ENCODE data around the gene TMPRSS12. TPM values are rescaled to one million over a fixed set of nuclear protein-coding genes. Genes with fewer than 3 reads are reported as not detected.
"Not testable (repeated sequence)": the region's sequence is repeated elsewhere in the genome, so short reads cannot be mapped to it uniquely, and the experiment has no call there.

TMPRSS12 gene
- total and polyA plus RNA-seq, 2 donors from 2014 or later = not detected

GRCh38 chr12:50848963-50849362, 6.2 kb downstream of the TMPRSS12 start:
- no peaks in the 10 kb centered on the region for H3K9me3 ChIP-seq (ENCODE audit: control insufficient read depth in 2 of 3, insufficient read depth in 1 of 3, low read length in 3 of 3)
- TF ChIP-seq CTCF (IDR thresholded peaks at IDR 0.05; ENCODE audit: borderline replicate concordance, extremely low read depth, insufficient read depth) = no peak
- no peak overlapping the region for H3K27ac ChIP-seq (ENCODE audit: low read depth in 2 of 2, low read length in 2 of 2)
- H3K4me3 ChIP-seq (ENCODE audit: low read length in 3 of 3) = no peak overlapping the region
- no peaks in the 10 kb centered on the region for H3K27me3 ChIP-seq (ENCODE audit: control insufficient read depth, insufficient read depth, low read length)
- no peak for FAIRE-seq
- H3K36me3 ChIP-seq (ENCODE audit: control insufficient read depth in 2 of 3, insufficient read depth in 3 of 3, low read length in 3 of 3) = no peaks in the 10 kb centered on the region
- intact Hi-C loops (cut with DNase I) = no loop called here
- no peaks in the 10 kb centered on the region for H3K4me1 ChIP-seq (ENCODE audit: control insufficient read depth in 2 of 3, insufficient read depth in 2 of 3, low read depth in 1 of 3, low read length in 3 of 3)
- H3K9ac ChIP-seq (ENCODE audit: low read length in 3 of 3) = no peak overlapping the region
- DNase-seq = no peak

GRCh38 chr12:50855218-50855617, 12.5 kb downstream of the TMPRSS12 start:
- H3K27ac ChIP-seq (ENCODE audit: low read depth in 2 of 2, low read length in 2 of 2); DNase-seq; H3K4me3 ChIP-seq (ENCODE audit: low read length in 3 of 3); H3K36me3 ChIP-seq (ENCODE audit: control insufficient read depth in 2 of 3, insufficient read depth in 3 of 3, low read length in 3 of 3); H3K9ac ChIP-seq (ENCODE audit: low read length in 3 of 3); H3K9me3 ChIP-seq (ENCODE audit: control insufficient read depth in 2 of 3, insufficient read depth in 1 of 3, low read length in 3 of 3); H3K27me3 ChIP-seq (ENCODE audit: control insufficient read depth, insufficient read depth, low read length); H3K4me1 ChIP-seq (ENCODE audit: control insufficient read depth in 2 of 3, insufficient read depth in 2 of 3, low read depth in 1 of 3, low read length in 3 of 3); FAIRE-seq; intact Hi-C loops (cut with DNase I): not testable (repeated sequence)

- H3K4me3 ChIP-seq (ENCODE audit: low read length in 3 of 3); H3K36me3 ChIP-seq (ENCODE audit: control insufficient read depth in 2 of 3, insufficient read depth in 3 of 3, low read length in 3 of 3); H3K4me1 ChIP-seq (ENCODE audit: control insufficient read depth in 2 of 3, insufficient read depth in 2 of 3, low read depth in 1 of 3, low read length in 3 of 3); H3K9me3 ChIP-seq (ENCODE audit: control insufficient read depth in 2 of 3, insufficient read depth in 1 of 3, low read length in 3 of 3); H3K27ac ChIP-seq (ENCODE audit: low read depth in 2 of 2, low read length in 2 of 2); intact Hi-C loops (cut with DNase I); H3K9ac ChIP-seq (ENCODE audit: low read length in 3 of 3); FAIRE-seq; H3K27me3 ChIP-seq (ENCODE audit: control insufficient read depth, insufficient read depth, low read length); DNase-seq: not testable (repeated sequence)
These were observed 13.0 kb downstream of the TMPRSS12 start for GRCh38 chr12:50855679-50856078.

- no peak overlapping the region for H3K9ac ChIP-seq (ENCODE audit: low read length in 3 of 3)
- FAIRE-seq = no peak
- H3K27me3 ChIP-seq (ENCODE audit: control insufficient read depth, insufficient read depth, low read length) = no peaks in the 10 kb centered on the region
- H3K4me1 ChIP-seq (ENCODE audit: control insufficient read depth in 2 of 3, insufficient read depth in 2 of 3, low read depth in 1 of 3, low read length in 3 of 3) = no peaks in the 10 kb centered on the region
- H3K4me3 ChIP-seq (ENCODE audit: low read length in 3 of 3) = no peak overlapping the region
- intact Hi-C loops (cut with DNase I) = no loop called here
- no peak for DNase-seq
- H3K9me3 ChIP-seq (ENCODE audit: control insufficient read depth in 2 of 3, insufficient read depth in 1 of 3, low read length in 3 of 3) = peaks cover 0 to 4% (median 0%) of the 10 kb centered on the region in 3 donors
- H3K36me3 ChIP-seq (ENCODE audit: control insufficient read depth in 2 of 3, insufficient read depth in 3 of 3, low read length in 3 of 3) = no peaks in the 10 kb centered on the region
- H3K27ac ChIP-seq (ENCODE audit: low read depth in 2 of 2, low read length in 2 of 2) = no peak overlapping the region
- no peak for TF ChIP-seq CTCF (IDR thresholded peaks at IDR 0.05; ENCODE audit: borderline replicate concordance, extremely low read depth, insufficient read depth)
These were observed 17.0 kb downstream of the TMPRSS12 start for GRCh38 chr12:50859621-50860310.

All from kidney (tissue), 14 donors.